Ovary (tissue), 9 donors: ENCODE measurements around the gene CDH10. TPM values are rescaled to one million over a fixed set of nuclear protein-coding genes. Genes with fewer than 3 reads are reported as not detected.

ENCODE experiments used
- DNase-seq, 5 donors: peaks; one replicate each; pipeline ENCODE4 v3.0.0-alpha.2; 2019 to 2020
- H3K27ac ChIP-seq, 2 donors: fragments of 200-600 bp; one replicate each; pipeline versions ENCODE4 v1.5.1 to v1.8.0; 2019 to 2022
- H3K27me3 ChIP-seq: fragments of 200-600 bp; one replicate; pipeline ENCODE4 v1.8.0; 2022
- H3K36me3 ChIP-seq: fragments of 200-600 bp; sonication (generic); one replicate; pipeline ENCODE4 v1.5.1; 2019
- H3K4me1 ChIP-seq: one replicate; pipeline ENCODE4 v1.8.1; 2013; ENCODE audit warnings: mild to moderate bottlenecking, moderate library complexity; ENCODE audit not compliant: insufficient read depth
- H3K4me3 ChIP-seq: fragments of 200-600 bp; sonication (generic); one replicate; pipeline ENCODE4 v1.5.1; 2017
- H3K9me3 ChIP-seq, 2 donors: fragments of 200-600 bp in 1 of 2; sonication (generic) in 1 of 2; one replicate each; pipeline versions ENCODE4 v1.5.1 to v1.8.1; 2013 to 2019; ENCODE audit warnings: mild to moderate bottlenecking in 1 of 2, moderate library complexity in 1 of 2
- EP300 ChIP-seq: sonication (generic); formaldehyde crosslinking; IDR thresholded peaks from one replicate; pipeline ENCODE4 v1.6.1; 2017; ENCODE audit warnings: antibody characterized with exemption
- POLR2A ChIP-seq: fragments of 450-650 bp; IDR thresholded peaks from one replicate; pipeline ENCODE4 v1.6.1; 2017; ENCODE audit warnings: antibody characterized with exemption, mild to moderate bottlenecking, moderate library complexity
- WGBS, 3 donors: extraction: QIAGEN DNeasy Blood & Tissue Kit in 1 of 3; methylation state at CpG; one replicate each; pipeline versions ENCODE4 v1.1.5 to v1.1.7; 2013 to 2017; 5-methylcytosine and 5-hydroxymethylcytosine counted together
- intact Hi-C, 4 donors: fragments of 100-400 bp; cut with DNase I; formaldehyde crosslinking; loops; one replicate each; pipeline versions ENCODE4 v1.11.0 to v1.15.1; 2022 to 2023
- polyA plus RNA-seq, 2 donors: library from polyadenylated mRNA; stranded (reverse); fragments of 200-250 nt in 1 of 2; fragments of 350-450 nt in 1 of 2; fragmentation: Illumina TruSeq in 1 of 2; extraction: RNeasy Lipid Tissue Mini Kit (QIAGEN cat#74804) in 1 of 2; gene quantifications; one replicate each; pipeline ENCODE4 v1.2.3, GENCODE V29; 2013 to 2014
- total RNA-seq, 7 donors: library from RNA; depleted of rRNA in 2 of 7; stranded (reverse); fragments of >200 nt in 2 of 7; fragmentation: NEBNext Ultra II Directional in 3 of 7; extraction: Animal tissue kit (Norgen Biotek cat#: 25700) in 3 of 7; gene quantifications; one replicate each; pipeline versions ENCODE4 v1.1.0 to v1.2.4, GENCODE V29; 2016 to 2023
- TF ChIP-seq, protein P1 (sequence below), 3 donors: fragments of 450-650 bp in 2 of 3; fragments of 200-600 bp in 1 of 3; IDR thresholded peaks; one replicate each; pipeline versions ENCODE4 v1.5.1 to v1.8.0; 2016 to 2022; ENCODE audit warnings: antibody characterized with exemption in 3 of 3, mild to moderate bottlenecking in 1 of 3
- donor health status: DM: no; HTN: no; CAD: no; lungs with moderate emphysema.
- donor health status: DM: no; HTN: no; CAD: no.
- donor health status: Bipolar disorder and iron deficiency.
- donor health status: DM: yes; HTN: yes; CAD: no.
- donor health status: DM: no; HTN: no; CAD: no.
- donor health status: DM: yes; HTN: yes; CAD: no.

The CDH10 gene
- total and polyA plus RNA-seq, 9 donors = 0.08 to 0.22 (median 0.12) TPM; not detected in 5

DNA sequence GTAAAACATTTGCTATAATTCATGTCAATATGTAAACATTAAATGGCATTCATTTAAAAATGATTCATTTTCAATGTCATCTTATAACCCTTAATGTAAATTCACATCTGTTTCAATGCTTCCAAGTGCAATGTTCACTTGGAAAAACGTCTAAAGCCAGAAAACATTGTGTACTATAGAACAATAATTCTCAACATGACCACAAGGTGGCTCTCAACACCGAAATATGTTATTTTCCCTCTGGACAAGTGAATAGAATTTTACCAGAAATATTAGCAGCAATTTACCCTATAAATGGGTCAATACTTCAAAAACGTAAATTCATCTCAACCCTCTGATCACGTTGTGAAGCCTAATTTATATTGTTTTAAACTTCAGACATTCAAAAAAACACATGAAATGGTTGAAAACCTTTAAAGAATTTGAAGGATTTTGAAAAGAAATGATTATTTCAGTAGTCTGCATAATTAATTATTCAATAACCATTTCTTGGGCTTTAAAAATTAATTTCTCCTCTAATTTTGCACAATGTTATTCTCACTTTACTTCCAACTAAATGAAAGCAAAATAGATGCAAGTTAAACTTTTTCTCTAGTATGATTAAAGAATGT, 11.0 kb downstream of the CDH10 start:
- Histone ChIP-seq H3K27ac (no peak overlapping the region), H3K36me3 (no peaks in the 10 kb centered on the region), H3K27me3 (no peaks in the 10 kb centered on the region), H3K4me1 (no peaks in the 10 kb centered on the region), H3K4me3 (no peak overlapping the region), H3K9me3 (no peaks in the 10 kb centered on the region)
- no peak for DNase-seq
- WGBS, 3 donors = 0 to 1% (median 1%) methylated on average over 4 of the region's 4 CpGs
- intact Hi-C loops = no loop called here
- TF ChIP-seq, protein P1, sequence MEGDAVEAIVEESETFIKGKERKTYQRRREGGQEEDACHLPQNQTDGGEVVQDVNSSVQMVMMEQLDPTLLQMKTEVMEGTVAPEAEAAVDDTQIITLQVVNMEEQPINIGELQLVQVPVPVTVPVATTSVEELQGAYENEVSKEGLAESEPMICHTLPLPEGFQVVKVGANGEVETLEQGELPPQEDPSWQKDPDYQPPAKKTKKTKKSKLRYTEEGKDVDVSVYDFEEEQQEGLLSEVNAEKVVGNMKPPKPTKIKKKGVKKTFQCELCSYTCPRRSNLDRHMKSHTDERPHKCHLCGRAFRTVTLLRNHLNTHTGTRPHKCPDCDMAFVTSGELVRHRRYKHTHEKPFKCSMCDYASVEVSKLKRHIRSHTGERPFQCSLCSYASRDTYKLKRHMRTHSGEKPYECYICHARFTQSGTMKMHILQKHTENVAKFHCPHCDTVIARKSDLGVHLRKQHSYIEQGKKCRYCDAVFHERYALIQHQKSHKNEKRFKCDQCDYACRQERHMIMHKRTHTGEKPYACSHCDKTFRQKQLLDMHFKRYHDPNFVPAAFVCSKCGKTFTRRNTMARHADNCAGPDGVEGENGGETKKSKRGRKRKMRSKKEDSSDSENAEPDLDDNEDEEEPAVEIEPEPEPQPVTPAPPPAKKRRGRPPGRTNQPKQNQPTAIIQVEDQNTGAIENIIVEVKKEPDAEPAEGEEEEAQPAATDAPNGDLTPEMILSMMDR (IDR thresholded peaks at IDR 0.05) = no peak
- TF ChIP-seq POLR2A = no peak
- TF ChIP-seq EP300 = no peak

DNA sequence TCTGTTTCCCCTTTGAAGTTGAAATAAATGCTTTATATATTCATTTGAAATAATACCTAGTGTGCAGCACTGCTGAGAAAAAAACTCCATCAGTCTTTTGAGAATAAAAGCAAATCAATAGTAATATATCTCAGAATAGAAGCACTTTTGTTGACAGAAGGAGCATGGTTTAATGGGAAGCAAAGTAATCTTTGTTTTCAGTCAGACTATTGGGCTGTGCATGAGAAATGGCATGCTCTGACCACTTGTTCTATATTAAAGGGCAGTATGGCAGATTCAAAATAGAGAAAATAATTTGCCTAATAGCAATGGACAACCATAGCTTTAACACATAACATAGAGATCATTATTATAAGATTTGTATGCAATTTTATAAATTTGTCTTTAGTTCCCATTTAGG, 12.4 kb downstream of the CDH10 start:
- Histone ChIP-seq H3K27ac (no peak overlapping the region), H3K4me1 (no peaks in the 10 kb centered on the region), H3K4me3 (no peak overlapping the region), H3K36me3 (no peaks in the 10 kb centered on the region), H3K27me3 (no peaks in the 10 kb centered on the region), H3K9me3 (no peaks in the 10 kb centered on the region)
- TF ChIP-seq POLR2A (no peak), EP300 (no peak)
- TF ChIP-seq, protein P1 (IDR thresholded peaks at IDR 0.05) = no peak
- no peak for DNase-seq
- intact Hi-C loops = no loop called here

DNA sequence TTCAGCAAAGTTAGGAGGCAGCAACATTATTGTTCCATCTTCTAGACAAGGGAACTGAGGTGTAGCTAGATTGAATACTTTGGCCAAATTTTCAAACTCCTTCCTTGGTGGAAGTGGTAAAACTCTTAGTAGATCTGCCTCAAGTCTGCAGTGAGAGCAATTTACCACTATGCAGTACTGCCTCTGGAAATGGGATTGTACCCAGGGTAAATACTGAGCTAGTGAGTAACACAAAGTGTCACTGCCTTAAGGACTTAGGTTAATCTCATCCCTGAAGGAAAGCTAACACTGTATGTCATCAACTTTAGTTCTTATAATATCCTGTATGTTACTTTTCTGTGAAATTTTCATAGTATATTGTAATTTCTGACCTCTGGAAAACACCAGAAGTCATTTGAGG, 13.9 kb downstream of the CDH10 start:
- Histone ChIP-seq H3K27me3 (no peaks in the 10 kb centered on the region), H3K4me3 (no peak overlapping the region), H3K36me3 (no peaks in the 10 kb centered on the region), H3K4me1 (no peaks in the 10 kb centered on the region), H3K9me3 (no peaks in the 10 kb centered on the region), H3K27ac (no peak overlapping the region)
- intact Hi-C loops = no loop called here
- DNase-seq = no peak
- TF ChIP-seq, protein P1 (IDR thresholded peaks at IDR 0.05) = no peak
- TF ChIP-seq EP300 (no peak), POLR2A (no peak)

DNA sequence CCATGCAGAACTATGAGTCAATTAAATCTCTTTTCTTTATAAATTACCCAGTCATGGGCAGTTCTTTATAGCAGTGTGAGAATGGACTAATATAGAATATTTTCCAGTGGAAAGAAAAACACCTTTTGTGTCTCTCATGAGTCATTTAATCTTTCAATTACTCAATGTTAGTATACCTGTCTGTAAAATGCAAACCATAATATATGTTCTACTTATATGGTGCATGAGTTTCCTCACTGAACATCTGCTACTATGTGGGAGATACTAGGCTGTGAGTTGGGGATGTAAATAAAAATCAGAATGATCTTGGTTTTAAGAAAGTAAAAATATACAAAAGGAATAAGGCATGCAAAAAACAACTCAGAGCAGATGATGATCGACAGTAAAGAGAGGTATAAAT, 15.0 kb downstream of the CDH10 start:
- intact Hi-C loops = no loop called here

More for the DNA sequence above, 15.0 kb downstream of the CDH10 start:
- no peak for DNase-seq
- Histone ChIP-seq H3K4me3 (no peak overlapping the region), H3K27me3 (no peaks in the 10 kb centered on the region), H3K9me3 (no peaks in the 10 kb centered on the region), H3K4me1 (no peaks in the 10 kb centered on the region), H3K36me3 (no peaks in the 10 kb centered on the region), H3K27ac (no peak overlapping the region)
- WGBS, 3 donors = 76 to 83% (median 82%) methylated on average over 1 of the region's 1 CpG
- no peak for TF ChIP-seq EP300
- no peak for TF ChIP-seq POLR2A
- TF ChIP-seq, protein P1 (IDR thresholded peaks at IDR 0.05) = no peak
